ENCODE data around the gene JAK1. TPM values are rescaled to one million over a fixed set of nuclear protein-coding genes. Genes with fewer than 3 reads are reported as not detected.

The JAK1 gene
- total and polyA plus RNA-seq, 2 of the 8 experiments (the other 6 are each of a cell fraction or from before 2014, with no cell fraction given) = 7.8 to 24.5 TPM

DNA sequence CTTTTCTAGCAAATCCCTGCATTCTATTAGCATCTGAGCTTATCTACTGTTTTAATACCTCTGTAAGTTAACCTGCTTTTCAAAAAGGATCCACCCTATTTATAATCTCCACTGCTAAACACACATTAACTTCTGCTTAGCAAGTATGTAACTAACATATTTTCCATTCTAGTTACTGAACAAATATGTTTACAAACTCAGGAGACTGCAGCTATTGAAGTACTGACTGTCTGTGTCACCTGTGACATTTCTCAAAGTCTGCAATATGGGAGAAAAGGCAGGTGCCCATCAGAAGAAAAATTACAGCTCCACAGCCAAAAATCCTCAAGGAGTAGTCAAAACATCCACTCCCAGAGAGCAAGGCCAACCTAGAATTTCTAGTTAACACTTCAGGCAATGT lies 88.3 kb downstream of the JAK1 start (continued):
- no peak for TF ChIP-seq CEBPB (IDR thresholded peaks at IDR 0.05; ENCODE audit: low read depth, low read length)

Data from H1 (cell line).